Ascending aorta (tissue), 2 donors: ENCODE data around the gene LCE2A. TPM values are rescaled to one million over a fixed set of nuclear protein-coding genes. Genes with fewer than 3 reads are reported as not detected.

Source experiments
- DNase-seq, 2 donors: peaks; one replicate each; pipeline ENCODE4 v3.0.0-alpha.2; 2019; ENCODE audit warnings: low spot score in 2 of 2
- H3K27ac ChIP-seq, 2 donors: fragments of 200-600 bp; sonication (generic); one replicate each; pipeline ENCODE4 v1.5.1; 2016 to 2017; ENCODE audit warnings: mild to moderate bottlenecking in 1 of 2
- H3K27me3 ChIP-seq: fragments of 200-600 bp; sonication (generic); one replicate; pipeline ENCODE4 v1.5.1; 2017
- H3K36me3 ChIP-seq, 2 donors: fragments of 200-600 bp; sonication (generic); one replicate each; pipeline ENCODE4 v1.5.1; 2016
- H3K4me1 ChIP-seq, 2 donors: fragments of 200-600 bp; sonication (generic); one replicate each; pipeline ENCODE4 v1.5.1; 2016 to 2017; ENCODE audit warnings: mild to moderate bottlenecking in 1 of 2
- H3K4me3 ChIP-seq, 2 donors: fragments of 200-600 bp; sonication (generic); one replicate each; pipeline ENCODE4 v1.5.1; 2016 to 2017; ENCODE audit warnings: mild to moderate bottlenecking in 1 of 2
- H3K9me3 ChIP-seq, 2 donors: fragments of 200-600 bp; sonication (generic); one replicate each; pipeline ENCODE4 v1.5.1; 2016
- CTCF ChIP-seq, 3 experiments: fragments of 200-600 bp in 2 of 3; fragments of 450-650 bp in 1 of 3; sonication (generic) in 2 of 3; IDR thresholded peaks; one replicate each; pipeline ENCODE4 v1.5.1; 2016 to 2019; ENCODE audit warnings: antibody characterized with exemption in 3 of 3, mild to moderate bottlenecking in 1 of 3, moderate library complexity in 1 of 3
- intact Hi-C: fragments of 100-400 bp; cut with DNase I; formaldehyde crosslinking; loops from one replicate; pipeline ENCODE4 v1.15.1; 2023
- total RNA-seq: library from RNA; depleted of rRNA; stranded (reverse); fragments of >200 nt; gene quantifications from one replicate; pipeline ENCODE4 v1.1.0, GENCODE V29; 2016

Gene LCE2A
- total RNA-seq: not detected

- intact Hi-C loops: no loop called here
- no peak within 1 kb of the TSS for H3K27ac ChIP-seq
- H3K9me3 ChIP-seq: no peaks in the 10 kb centered on the region
- H3K36me3 ChIP-seq: no peaks in the 10 kb centered on the region
- H3K27me3 ChIP-seq: no peaks in the 10 kb centered on the region
- no peak for DNase-seq
- no peaks in the 10 kb centered on the region for H3K4me1 ChIP-seq
- TF ChIP-seq CTCF (IDR thresholded peaks at IDR 0.05): no peak
- no peak within 1 kb of the TSS for H3K4me3 ChIP-seq
These were observed at the start of gene LCE2A for GRCh38 chr1:152697701-152698600. TSS of gene LCE2A (plus strand) at chr1:152698345. CDS start at chr1:152698902, 557 bp downstream.

- intact Hi-C loops: no loop called here
- peak in 2 of 3 experiments; percentile 17 to 44 for TF ChIP-seq CTCF (IDR thresholded peaks at IDR 0.05)
These were observed 44.0 kb upstream of the LCE2A start for GRCh38 chr1:152654110-152654509.

GRCh38 chr1:152656459-152656858 is 41.7 kb upstream of the LCE2A start:
- TF ChIP-seq CTCF (IDR thresholded peaks at IDR 0.05): no peak
- H3K9me3 ChIP-seq: no peaks in the 10 kb centered on the region
- intact Hi-C loops: no loop called here

More at GRCh38 chr1:152654110-152654509, 44.0 kb upstream of the LCE2A start:
- no peaks in the 10 kb centered on the region for H3K27me3 ChIP-seq
- H3K4me1 ChIP-seq: no peaks in the 10 kb centered on the region
- no peak overlapping the region for H3K27ac ChIP-seq
- DNase-seq: no peak
- H3K4me3 ChIP-seq: no peak overlapping the region
- H3K36me3 ChIP-seq: no peaks in the 10 kb centered on the region
- H3K9me3 ChIP-seq: no peaks in the 10 kb centered on the region

GRCh38 chr1:152657677-152658076 is 40.5 kb upstream of the LCE2A start:
- no peak overlapping the region for H3K4me3 ChIP-seq
- no peaks in the 10 kb centered on the region for H3K36me3 ChIP-seq
- no peak overlapping the region for H3K27ac ChIP-seq
- intact Hi-C loops: no loop called here
- no peak for DNase-seq
- H3K4me1 ChIP-seq: no peaks in the 10 kb centered on the region
- H3K9me3 ChIP-seq: no peaks in the 10 kb centered on the region
- no peak for TF ChIP-seq CTCF (IDR thresholded peaks at IDR 0.05)
- H3K27me3 ChIP-seq: no peaks in the 10 kb centered on the region

More at GRCh38 chr1:152656459-152656858, 41.7 kb upstream of the LCE2A start:
- Histone ChIP-seq H3K27ac (no peak overlapping the region), H3K4me1 (no peaks in the 10 kb centered on the region), H3K4me3 (no peak overlapping the region), H3K27me3 (no peaks in the 10 kb centered on the region), H3K36me3 (no peaks in the 10 kb centered on the region)
- no peak for DNase-seq

GRCh38 chr1:152658649-152659048 is 39.5 kb upstream of the LCE2A start:
- H3K27me3 ChIP-seq: no peaks in the 10 kb centered on the region
- H3K4me1 ChIP-seq: no peaks in the 10 kb centered on the region
- intact Hi-C loops: no loop called here
- TF ChIP-seq CTCF (IDR thresholded peaks at IDR 0.05): no peak
- no peak overlapping the region for H3K27ac ChIP-seq
- no peaks in the 10 kb centered on the region for H3K9me3 ChIP-seq
- H3K36me3 ChIP-seq: no peaks in the 10 kb centered on the region
- no peak for DNase-seq
- H3K4me3 ChIP-seq: no peak overlapping the region
